ENCODE measurements around the gene LRBA. TPM values are rescaled to one million over a fixed set of nuclear protein-coding genes. Genes with fewer than 3 reads are reported as not detected.

Gene LRBA
- total and polyA plus RNA-seq, 2 donors (not counting 1 experiment from before 2014, with no cell fraction given) = 16.4 to 36.7 TPM

- H3K36me3 ChIP-seq (ENCODE audit: control insufficient read depth, insufficient read depth, low read length) = no peaks in the 10 kb centered on the region
- no peak overlapping the region for H2AFZ ChIP-seq (ENCODE audit: low read length)
- no peak overlapping the region for H3K9ac ChIP-seq (ENCODE audit: insufficient read depth, low read length)
- TF ChIP-seq EZH2 (IDR thresholded peaks at IDR 0.05; ENCODE audit: low read length, missing control alignments) (no peak), CTCF (conservative IDR thresholded peaks at IDR 0.05 in 1 of 2, IDR thresholded peaks at IDR 0.05 in 1 of 2; ENCODE audit: low read depth in 1 of 2, low read length in 2 of 2) (no peak)
- H3K4me3 ChIP-seq (replicated peaks in 1 of 4; ENCODE audit: control extremely low read depth in 1 of 4, insufficient read depth in 1 of 4, low read depth in 3 of 4, low read length in 4 of 4) = no peak overlapping the region
- no peak overlapping the region for H3K27ac ChIP-seq (ENCODE audit: insufficient read depth, low read length)
- H4K20me1 ChIP-seq (ENCODE audit: control insufficient read depth, extremely low read depth, insufficient read depth, low read length) = no peaks in the 10 kb centered on the region
- H3K9me3 ChIP-seq (ENCODE audit: control insufficient read depth, insufficient read depth, low read depth, low read length) = no peaks in the 10 kb centered on the region
- H3K27me3 ChIP-seq (ENCODE audit: control insufficient read depth, insufficient read depth, low read length) = no peaks in the 10 kb centered on the region
- H3K4me2 ChIP-seq (ENCODE audit: extremely low read depth, insufficient read depth, low read length) = no peak overlapping the region
- no peak for DNase-seq (ENCODE audit: low read depth in 2 of 2)
- no peaks in the 10 kb centered on the region for H3K4me1 ChIP-seq (ENCODE audit: control insufficient read depth, extremely low read depth, insufficient read depth, low read length)
- H3K79me2 ChIP-seq (ENCODE audit: control insufficient read depth, insufficient read depth, low read length) = no peaks in the 10 kb centered on the region
These were observed 621.0 kb downstream of the LRBA start for GRCh38 chr4:150394046-150394445.

GRCh38 chr4:150391052-150391451 lies 624.0 kb downstream of the LRBA start:
- Histone ChIP-seq H4K20me1 (ENCODE audit: control insufficient read depth, extremely low read depth, insufficient read depth, low read length) (no peaks in the 10 kb centered on the region), H3K9ac (ENCODE audit: insufficient read depth, low read length) (no peak overlapping the region), H3K27ac (ENCODE audit: insufficient read depth, low read length) (no peak overlapping the region), H3K36me3 (ENCODE audit: control insufficient read depth, insufficient read depth, low read length) (no peaks in the 10 kb centered on the region), H3K4me3 (replicated peaks in 1 of 4; ENCODE audit: control extremely low read depth in 1 of 4, insufficient read depth in 1 of 4, low read depth in 3 of 4, low read length in 4 of 4) (no peak overlapping the region), H2AFZ (ENCODE audit: low read length) (no peak overlapping the region), H3K27me3 (ENCODE audit: control insufficient read depth, insufficient read depth, low read length) (no peaks in the 10 kb centered on the region), H3K4me1 (ENCODE audit: control insufficient read depth, extremely low read depth, insufficient read depth, low read length) (no peaks in the 10 kb centered on the region), H3K9me3 (ENCODE audit: control insufficient read depth, insufficient read depth, low read depth, low read length) (no peaks in the 10 kb centered on the region), H3K79me2 (ENCODE audit: control insufficient read depth, insufficient read depth, low read length) (no peaks in the 10 kb centered on the region), H3K4me2 (ENCODE audit: extremely low read depth, insufficient read depth, low read length) (no peak overlapping the region)
- no peak for TF ChIP-seq CTCF (conservative IDR thresholded peaks at IDR 0.05 in 1 of 2, IDR thresholded peaks at IDR 0.05 in 1 of 2; ENCODE audit: low read depth in 1 of 2, low read length in 2 of 2)
- TF ChIP-seq EZH2 (IDR thresholded peaks at IDR 0.05; ENCODE audit: low read length, missing control alignments) = no peak
- no peak for DNase-seq (ENCODE audit: low read depth in 2 of 2)

- Histone ChIP-seq H3K4me3 (replicated peaks in 1 of 4; ENCODE audit: control extremely low read depth in 1 of 4, insufficient read depth in 1 of 4, low read depth in 3 of 4, low read length in 4 of 4) (no peak overlapping the region), H3K9me3 (ENCODE audit: control insufficient read depth, insufficient read depth, low read depth, low read length) (no peaks in the 10 kb centered on the region), H3K4me2 (ENCODE audit: extremely low read depth, insufficient read depth, low read length) (no peak overlapping the region), H3K36me3 (ENCODE audit: control insufficient read depth, insufficient read depth, low read length) (no peaks in the 10 kb centered on the region), H3K4me1 (ENCODE audit: control insufficient read depth, extremely low read depth, insufficient read depth, low read length) (peaks cover under 1% of the 10 kb centered on the region), H3K79me2 (ENCODE audit: control insufficient read depth, insufficient read depth, low read length) (no peaks in the 10 kb centered on the region), H3K9ac (ENCODE audit: insufficient read depth, low read length) (no peak overlapping the region), H4K20me1 (ENCODE audit: control insufficient read depth, extremely low read depth, insufficient read depth, low read length) (no peaks in the 10 kb centered on the region), H3K27me3 (ENCODE audit: control insufficient read depth, insufficient read depth, low read length) (no peaks in the 10 kb centered on the region), H3K27ac (ENCODE audit: insufficient read depth, low read length) (no peak overlapping the region), H2AFZ (ENCODE audit: low read length) (no peak overlapping the region)
- TF ChIP-seq EZH2 (IDR thresholded peaks at IDR 0.05; ENCODE audit: low read length, missing control alignments) = no peak
- TF ChIP-seq CTCF (conservative IDR thresholded peaks at IDR 0.05 in 1 of 2, IDR thresholded peaks at IDR 0.05 in 1 of 2; ENCODE audit: low read depth in 1 of 2, low read length in 2 of 2) = no peak
- no peak for DNase-seq (ENCODE audit: low read depth in 2 of 2)
These were observed 624.6 kb downstream of the LRBA start for GRCh38 chr4:150390531-150390910.

All from fibroblast of lung (primary cell).